ENCODE results near the gene HSP90AA1. TPM values are rescaled to one million over a fixed set of nuclear protein-coding genes. Genes with fewer than 3 reads are reported as not detected.

HSP90AA1 gene
- total RNA-seq, 3 donors from 2014 or later, result 467 to 860 (median 474) TPM

- no peak overlapping the region for H3K4me3 ChIP-seq
- TF ChIP-seq, protein P1, sequence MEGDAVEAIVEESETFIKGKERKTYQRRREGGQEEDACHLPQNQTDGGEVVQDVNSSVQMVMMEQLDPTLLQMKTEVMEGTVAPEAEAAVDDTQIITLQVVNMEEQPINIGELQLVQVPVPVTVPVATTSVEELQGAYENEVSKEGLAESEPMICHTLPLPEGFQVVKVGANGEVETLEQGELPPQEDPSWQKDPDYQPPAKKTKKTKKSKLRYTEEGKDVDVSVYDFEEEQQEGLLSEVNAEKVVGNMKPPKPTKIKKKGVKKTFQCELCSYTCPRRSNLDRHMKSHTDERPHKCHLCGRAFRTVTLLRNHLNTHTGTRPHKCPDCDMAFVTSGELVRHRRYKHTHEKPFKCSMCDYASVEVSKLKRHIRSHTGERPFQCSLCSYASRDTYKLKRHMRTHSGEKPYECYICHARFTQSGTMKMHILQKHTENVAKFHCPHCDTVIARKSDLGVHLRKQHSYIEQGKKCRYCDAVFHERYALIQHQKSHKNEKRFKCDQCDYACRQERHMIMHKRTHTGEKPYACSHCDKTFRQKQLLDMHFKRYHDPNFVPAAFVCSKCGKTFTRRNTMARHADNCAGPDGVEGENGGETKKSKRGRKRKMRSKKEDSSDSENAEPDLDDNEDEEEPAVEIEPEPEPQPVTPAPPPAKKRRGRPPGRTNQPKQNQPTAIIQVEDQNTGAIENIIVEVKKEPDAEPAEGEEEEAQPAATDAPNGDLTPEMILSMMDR (IDR thresholded peaks at IDR 0.05), result no peak
- TF ChIP-seq POLR2AphosphoS5 (IDR thresholded peaks at IDR 0.05) (no peak), POLR2A (IDR thresholded peaks at IDR 0.05) (no peak)
- H3K9me3 ChIP-seq, result no peaks in the 10 kb centered on the region
- no peaks in the 10 kb centered on the region for H3K4me1 ChIP-seq
- no peak for DNase-seq (ENCODE audit: low spot score in 2 of 2)
- H3K27me3 ChIP-seq, result no peaks in the 10 kb centered on the region
- H3K27ac ChIP-seq, result no peak overlapping the region
- intact Hi-C loops (cut with DNase I; ENCODE audit: low total_unique reads), result no loop called here
- H3K36me3 ChIP-seq, result peaks cover 28% of the 10 kb centered on the region
Measured at GRCh38 chr14:102043251-102044025, 43.4 kb downstream of the HSP90AA1 start.

DNA sequence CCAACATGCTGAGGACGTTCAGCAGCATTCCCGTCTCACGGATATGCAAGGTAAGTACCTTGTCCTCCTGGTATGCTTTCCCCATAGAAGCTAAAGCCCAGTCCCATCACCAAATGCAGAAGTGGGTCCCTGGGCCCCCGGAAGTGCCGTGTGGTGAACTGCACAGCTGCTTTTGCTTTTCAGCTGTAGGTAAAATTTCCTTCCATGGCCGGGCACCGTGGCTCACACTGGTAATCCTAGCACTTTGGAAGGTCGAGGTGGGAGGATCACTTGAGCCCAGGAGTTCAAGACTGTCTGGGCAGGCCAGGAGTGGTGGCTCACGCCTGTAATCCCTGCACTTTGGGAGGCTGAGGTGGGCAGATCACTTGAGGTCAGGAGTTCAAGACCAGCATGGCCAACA lies 44.1 kb downstream of the HSP90AA1 start:
- Histone ChIP-seq H3K4me3 (no peak overlapping the region), H3K36me3 (peaks cover 22% of the 10 kb centered on the region), H3K27me3 (no peaks in the 10 kb centered on the region), H3K9me3 (no peaks in the 10 kb centered on the region), H3K27ac (no peak overlapping the region), H3K4me1 (no peaks in the 10 kb centered on the region)
- DNase-seq (ENCODE audit: low spot score in 2 of 2), result no peak
- TF ChIP-seq POLR2AphosphoS5 (IDR thresholded peaks at IDR 0.05) (no peak), POLR2A (IDR thresholded peaks at IDR 0.05) (no peak)
- TF ChIP-seq, protein P1 (IDR thresholded peaks at IDR 0.05), result no peak
- intact Hi-C loops (cut with DNase I; ENCODE audit: low total_unique reads), result no loop called here

GRCh38 chr14:102040153-102040552 lies 46.7 kb downstream of the HSP90AA1 start:
- Histone ChIP-seq H3K36me3 (peaks cover 22% of the 10 kb centered on the region), H3K27ac (no peak overlapping the region), H3K27me3 (no peaks in the 10 kb centered on the region), H3K4me1 (no peaks in the 10 kb centered on the region), H3K9me3 (no peaks in the 10 kb centered on the region), H3K4me3 (no peak overlapping the region)
- intact Hi-C loops (cut with DNase I; ENCODE audit: low total_unique reads), result no loop called here
- TF ChIP-seq POLR2AphosphoS5 (IDR thresholded peaks at IDR 0.05) (no peak), POLR2A (IDR thresholded peaks at IDR 0.05) (no peak)
- TF ChIP-seq, protein P1 (IDR thresholded peaks at IDR 0.05), result no peak
- no peak for DNase-seq (ENCODE audit: low spot score in 2 of 2)

GRCh38 chr14:102039157-102039556 lies 47.7 kb downstream of the HSP90AA1 start:
- H3K9me3 ChIP-seq, result no peaks in the 10 kb centered on the region
- H3K4me3 ChIP-seq, result no peak overlapping the region
- H3K4me1 ChIP-seq, result no peaks in the 10 kb centered on the region
- intact Hi-C loops (cut with DNase I; ENCODE audit: low total_unique reads), result no loop called here
- no peaks in the 10 kb centered on the region for H3K27me3 ChIP-seq
- TF ChIP-seq, protein P1 (IDR thresholded peaks at IDR 0.05), result no peak
- TF ChIP-seq POLR2AphosphoS5 (IDR thresholded peaks at IDR 0.05) (no peak), POLR2A (IDR thresholded peaks at IDR 0.05) (no peak)
- H3K36me3 ChIP-seq, result peaks cover 14% of the 10 kb centered on the region
- DNase-seq (ENCODE audit: low spot score in 2 of 2), result no peak
- H3K27ac ChIP-seq, result no peak overlapping the region

DNA sequence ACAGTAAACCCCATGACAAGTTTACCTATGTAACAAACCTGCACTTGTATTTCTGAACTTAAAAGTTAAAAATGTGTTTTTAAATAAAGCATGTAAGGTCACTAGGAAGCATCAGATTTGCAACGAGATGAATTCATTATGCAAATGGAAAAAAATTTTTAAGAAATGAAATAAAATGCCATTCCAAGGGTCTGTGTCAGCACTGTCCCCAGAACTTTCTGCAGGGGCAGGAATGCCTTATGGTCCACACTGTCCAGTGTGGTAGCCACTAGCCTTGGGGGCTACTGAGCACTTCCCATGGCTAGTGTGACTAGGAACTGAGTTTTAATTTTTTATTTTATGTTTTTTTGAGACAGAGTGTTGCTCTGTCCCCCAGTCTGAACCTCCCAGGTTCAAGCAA lies 49.2 kb downstream of the HSP90AA1 start:
- H3K27me3 ChIP-seq, result no peaks in the 10 kb centered on the region
- TF ChIP-seq, protein P1 (IDR thresholded peaks at IDR 0.05), result no peak
- no peak for TF ChIP-seq POLR2AphosphoS5 (IDR thresholded peaks at IDR 0.05)
- TF ChIP-seq POLR2A (IDR thresholded peaks at IDR 0.05), result no peak
- intact Hi-C loops (cut with DNase I; ENCODE audit: low total_unique reads), result no loop called here
- H3K36me3 ChIP-seq, result peaks cover 23% of the 10 kb centered on the region
- no peak for DNase-seq (ENCODE audit: low spot score in 2 of 2)
- H3K4me1 ChIP-seq, result no peaks in the 10 kb centered on the region
- H3K27ac ChIP-seq, result no peak overlapping the region
- no peaks in the 10 kb centered on the region for H3K9me3 ChIP-seq
- no peak overlapping the region for H3K4me3 ChIP-seq
